ENCODE data around the gene PDCD4. TPM values are rescaled to one million over a fixed set of nuclear protein-coding genes. Genes with fewer than 3 reads are reported as not detected.
A peak's percentile ranks its signal among the peaks of the same experiment; 100 is the strongest.
"Not testable (repeated sequence)": the region's sequence is repeated elsewhere in the genome, so short reads cannot be mapped to it uniquely, and the experiment has no call there.

Gene PDCD4
- total RNA-seq, 1 donor from 2014 or later, result 90.3 TPM

DNA sequence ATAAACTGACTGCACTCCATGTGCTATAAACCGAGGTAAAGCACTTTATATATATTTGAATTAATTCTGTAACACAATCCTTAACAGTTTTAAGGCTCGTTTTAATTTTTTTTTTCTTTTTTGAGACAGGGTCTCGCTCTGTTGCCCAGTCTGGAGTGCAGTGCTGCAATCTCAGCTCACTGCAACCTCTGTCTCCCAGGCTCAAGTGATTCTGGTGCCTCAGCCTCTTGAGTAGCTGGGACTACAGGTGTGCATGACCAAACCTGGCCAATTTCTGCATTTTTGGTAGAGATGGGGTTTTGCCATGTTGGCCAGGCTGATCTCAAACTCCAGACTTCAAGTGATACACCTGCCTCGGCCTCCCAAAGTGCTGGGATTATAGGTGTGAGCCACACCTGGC, 43.9 kb downstream of the PDCD4 start:
- not testable (repeated sequence) for H3K9ac ChIP-seq (ENCODE audit: low read depth in 1 of 3, low read length in 3 of 3); H3K27me3 ChIP-seq (ENCODE audit: control insufficient read depth in 3 of 3, insufficient read depth in 3 of 3, low read length in 3 of 3); H3K36me3 ChIP-seq (ENCODE audit: control insufficient read depth in 3 of 3, insufficient read depth in 3 of 3, low read length in 3 of 3); H3K9me3 ChIP-seq (ENCODE audit: control insufficient read depth in 3 of 3, low read length in 3 of 3); H3K27ac ChIP-seq (ENCODE audit: low read depth, low read length); H3K4me3 ChIP-seq (ENCODE audit: low read length in 3 of 3)
- peaks cover 3 to 13% (median 10%) of the 10 kb centered on the region in 3 donors for H3K4me1 ChIP-seq (ENCODE audit: control insufficient read depth in 3 of 3, insufficient read depth in 3 of 3, low read length in 3 of 3)

DNA sequence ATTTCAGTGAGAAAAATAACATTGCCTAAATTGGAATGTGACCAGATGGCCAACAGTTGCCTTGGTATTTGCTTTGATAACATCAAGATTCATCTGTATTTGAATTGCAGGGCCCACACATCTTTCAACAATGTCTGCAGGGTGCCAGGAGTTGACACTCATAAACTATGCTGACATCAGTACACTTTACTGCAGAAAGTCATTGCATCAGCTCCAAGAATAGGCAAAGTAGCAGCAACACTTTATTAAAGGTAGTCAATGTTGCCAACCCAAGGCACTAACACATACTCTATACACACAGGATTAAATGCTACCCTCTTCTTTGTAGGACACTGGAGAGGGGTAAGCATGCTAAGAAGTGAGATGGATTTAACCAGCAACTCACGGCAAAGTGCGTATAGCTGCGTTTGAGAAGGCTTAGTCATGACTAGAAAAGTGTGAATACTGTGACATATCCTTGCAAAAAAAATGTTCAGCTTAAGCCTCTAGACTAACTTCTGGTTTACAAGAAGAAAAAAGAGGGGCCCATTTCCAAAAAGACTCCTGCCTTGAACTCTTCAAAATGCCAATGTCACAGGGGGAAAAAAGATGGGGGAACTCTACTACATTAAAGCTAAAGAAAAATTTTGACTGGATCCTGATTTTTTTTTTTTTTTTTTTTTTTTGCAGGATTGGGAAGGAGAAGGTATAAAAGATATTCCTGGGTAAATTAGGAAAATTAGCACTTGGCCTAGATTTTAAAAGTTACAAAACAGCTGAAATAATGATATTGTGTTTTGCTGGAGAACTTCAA, 45.0 kb downstream of the PDCD4 start:
- Histone ChIP-seq H3K36me3 (ENCODE audit: control insufficient read depth in 3 of 3, insufficient read depth in 3 of 3, low read length in 3 of 3) (no peaks in the 10 kb centered on the region), H3K27me3 (ENCODE audit: control insufficient read depth in 3 of 3, insufficient read depth in 3 of 3, low read length in 3 of 3) (no peaks in the 10 kb centered on the region), H3K9me3 (ENCODE audit: control insufficient read depth in 3 of 3, low read length in 3 of 3) (no peaks in the 10 kb centered on the region), H3K4me3 (ENCODE audit: low read length in 3 of 3) (no peak overlapping the region), H3K9ac (ENCODE audit: low read depth in 1 of 3, low read length in 3 of 3) (no peak overlapping the region), H3K4me1 (ENCODE audit: control insufficient read depth in 3 of 3, insufficient read depth in 3 of 3, low read length in 3 of 3) (peaks cover 10 to 17% (median 16%) of the 10 kb centered on the region in 3 donors), H3K27ac (ENCODE audit: low read depth, low read length) (no peak overlapping the region)

DNA sequence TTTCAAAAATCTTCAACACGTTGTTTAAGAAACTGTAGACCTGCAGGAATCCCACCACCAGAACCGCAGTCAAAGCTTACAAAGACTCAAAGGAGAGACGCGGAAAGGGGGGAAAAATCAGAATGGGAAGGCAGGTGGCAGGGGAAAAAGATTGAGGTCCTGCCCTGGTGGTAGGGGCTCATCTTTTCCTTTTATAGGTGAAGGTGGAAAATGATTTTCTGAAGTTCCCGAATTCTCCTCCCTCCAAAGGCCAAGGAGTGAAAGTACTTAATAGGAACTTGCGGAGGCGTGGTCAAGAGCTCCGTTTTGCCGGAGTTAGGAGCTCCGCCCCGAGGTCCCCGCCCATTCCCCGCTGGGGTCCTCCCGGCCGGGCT, 46.5 kb downstream of the PDCD4 start:
- peaks cover 10 to 17% (median 16%) of the 10 kb centered on the region in 3 donors for H3K4me1 ChIP-seq (ENCODE audit: control insufficient read depth in 3 of 3, insufficient read depth in 3 of 3, low read length in 3 of 3)
- no peaks in the 10 kb centered on the region for H3K27me3 ChIP-seq (ENCODE audit: control insufficient read depth in 3 of 3, insufficient read depth in 3 of 3, low read length in 3 of 3)
- peak overlapping the region; percentile 92 to 100 (median 96) for H3K4me3 ChIP-seq (ENCODE audit: low read length in 3 of 3)
- no peaks in the 10 kb centered on the region for H3K36me3 ChIP-seq (ENCODE audit: control insufficient read depth in 3 of 3, insufficient read depth in 3 of 3, low read length in 3 of 3)
- no peaks in the 10 kb centered on the region for H3K9me3 ChIP-seq (ENCODE audit: control insufficient read depth in 3 of 3, low read length in 3 of 3)
- peak overlapping the region; percentile 99 for H3K27ac ChIP-seq (ENCODE audit: low read depth, low read length)
- peak overlapping the region; percentile 91 to 96 (median 94) for H3K9ac ChIP-seq (ENCODE audit: low read depth in 1 of 3, low read length in 3 of 3)

DNA sequence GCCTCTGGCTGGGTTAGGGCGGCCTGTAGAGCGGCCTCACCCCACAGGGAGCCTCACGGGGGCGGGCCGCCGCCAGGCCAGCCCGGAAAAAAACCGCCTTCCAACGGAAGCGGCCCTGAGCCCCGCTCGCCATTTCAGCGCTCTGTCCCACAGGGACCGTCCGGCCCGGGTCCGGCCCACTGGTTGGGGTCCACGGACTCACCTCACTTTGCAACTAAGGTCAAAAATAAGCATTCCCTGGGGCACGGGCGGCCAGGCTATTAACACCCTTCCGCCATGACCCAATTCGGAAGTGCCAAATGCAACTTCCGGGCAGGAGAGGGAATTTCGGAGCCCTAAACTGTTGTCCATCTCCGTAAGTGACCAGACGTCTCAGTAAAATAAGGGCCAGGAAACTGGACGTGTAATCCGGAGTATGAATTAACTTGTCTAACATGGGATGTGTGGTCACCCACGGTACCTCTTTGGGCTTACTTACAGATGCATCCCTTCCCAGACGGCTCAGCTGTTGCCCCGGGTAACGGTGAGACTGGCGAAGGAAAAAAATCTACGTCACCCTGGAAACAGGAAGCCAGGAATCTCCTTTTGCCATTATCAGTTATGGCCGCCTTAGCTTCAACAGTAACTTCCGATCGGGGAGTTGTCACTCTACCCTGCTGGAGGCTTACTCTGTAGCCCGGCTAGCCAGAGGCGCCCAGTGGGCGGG, 47.1 kb downstream of the PDCD4 start, which contains the start of gene BBIP1:
Gene BBIP1 (minus strand): TSS at position 538 of the 706 bp plus-strand sequence. CDS start 1,023 bp downstream, outside the sequence.
- H3K4me3 ChIP-seq (ENCODE audit: low read length in 3 of 3), result peak within 1 kb of the TSS; percentile 92 to 100 (median 96)
- H3K4me1 ChIP-seq (ENCODE audit: control insufficient read depth in 3 of 3, insufficient read depth in 3 of 3, low read length in 3 of 3), result peaks cover 10 to 17% (median 16%) of the 10 kb centered on the region in 3 donors
- peak within 1 kb of the TSS; percentile 91 to 96 (median 94) for H3K9ac ChIP-seq (ENCODE audit: low read depth in 1 of 3, low read length in 3 of 3)
- H3K27ac ChIP-seq (ENCODE audit: low read depth, low read length), result peak within 1 kb of the TSS; percentile 99
- no peaks in the 10 kb centered on the region for H3K36me3 ChIP-seq (ENCODE audit: control insufficient read depth in 3 of 3, insufficient read depth in 3 of 3, low read length in 3 of 3)
- H3K9me3 ChIP-seq (ENCODE audit: control insufficient read depth in 3 of 3, low read length in 3 of 3), result no peaks in the 10 kb centered on the region
- H3K27me3 ChIP-seq (ENCODE audit: control insufficient read depth in 3 of 3, insufficient read depth in 3 of 3, low read length in 3 of 3), result no peaks in the 10 kb centered on the region

DNA sequence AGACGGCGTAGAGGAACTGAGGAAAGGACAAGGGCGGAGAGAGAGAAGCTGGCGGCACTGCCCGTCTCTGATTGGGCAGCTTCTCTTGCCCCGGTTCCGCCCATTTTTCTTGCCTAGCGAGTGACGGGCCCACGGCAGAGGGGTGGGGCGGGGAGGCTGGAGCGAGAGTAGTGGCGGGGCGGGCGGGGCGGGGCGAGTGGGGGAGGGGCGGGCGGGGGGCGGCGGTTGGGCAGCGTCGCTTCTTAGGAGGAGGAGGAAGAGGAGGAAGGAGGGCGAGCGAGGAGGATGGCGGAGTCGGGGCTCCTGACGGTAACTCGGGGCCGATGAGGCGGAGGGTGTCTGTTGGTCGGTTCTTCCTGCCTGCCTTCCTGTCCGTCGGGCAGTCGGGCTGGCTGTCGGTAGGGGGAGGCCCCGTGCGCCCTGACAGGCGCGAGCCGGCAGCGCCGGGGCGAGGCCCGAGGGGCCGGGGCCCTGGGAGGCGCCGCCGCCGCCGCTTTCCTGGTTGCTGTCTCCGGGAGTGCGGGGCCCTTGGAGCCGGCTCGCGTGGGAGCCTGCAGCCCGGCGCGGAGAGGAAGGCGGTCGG, 47.7 kb downstream of the PDCD4 start, which contains the start of gene SHOC2:
Gene SHOC2 (plus strand): TSS at position 256 of the 583 bp plus-strand sequence. CDS start 44,755 bp downstream, outside the sequence.
- peak within 1 kb of the TSS; percentile 91 to 96 (median 94) for H3K9ac ChIP-seq (ENCODE audit: low read depth in 1 of 3, low read length in 3 of 3)
- peak within 1 kb of the TSS; percentile 92 to 100 (median 96) for H3K4me3 ChIP-seq (ENCODE audit: low read length in 3 of 3)
- H3K27ac ChIP-seq (ENCODE audit: low read depth, low read length), result peak within 1 kb of the TSS; percentile 99
- H3K27me3 ChIP-seq (ENCODE audit: control insufficient read depth in 3 of 3, insufficient read depth in 3 of 3, low read length in 3 of 3), result no peaks in the 10 kb centered on the region
- no peaks in the 10 kb centered on the region for H3K9me3 ChIP-seq (ENCODE audit: control insufficient read depth in 3 of 3, low read length in 3 of 3)
- no peaks in the 10 kb centered on the region for H3K36me3 ChIP-seq (ENCODE audit: control insufficient read depth in 3 of 3, insufficient read depth in 3 of 3, low read length in 3 of 3)
- peaks cover 10 to 19% (median 17%) of the 10 kb centered on the region in 3 donors for H3K4me1 ChIP-seq (ENCODE audit: control insufficient read depth in 3 of 3, insufficient read depth in 3 of 3, low read length in 3 of 3)

DNA sequence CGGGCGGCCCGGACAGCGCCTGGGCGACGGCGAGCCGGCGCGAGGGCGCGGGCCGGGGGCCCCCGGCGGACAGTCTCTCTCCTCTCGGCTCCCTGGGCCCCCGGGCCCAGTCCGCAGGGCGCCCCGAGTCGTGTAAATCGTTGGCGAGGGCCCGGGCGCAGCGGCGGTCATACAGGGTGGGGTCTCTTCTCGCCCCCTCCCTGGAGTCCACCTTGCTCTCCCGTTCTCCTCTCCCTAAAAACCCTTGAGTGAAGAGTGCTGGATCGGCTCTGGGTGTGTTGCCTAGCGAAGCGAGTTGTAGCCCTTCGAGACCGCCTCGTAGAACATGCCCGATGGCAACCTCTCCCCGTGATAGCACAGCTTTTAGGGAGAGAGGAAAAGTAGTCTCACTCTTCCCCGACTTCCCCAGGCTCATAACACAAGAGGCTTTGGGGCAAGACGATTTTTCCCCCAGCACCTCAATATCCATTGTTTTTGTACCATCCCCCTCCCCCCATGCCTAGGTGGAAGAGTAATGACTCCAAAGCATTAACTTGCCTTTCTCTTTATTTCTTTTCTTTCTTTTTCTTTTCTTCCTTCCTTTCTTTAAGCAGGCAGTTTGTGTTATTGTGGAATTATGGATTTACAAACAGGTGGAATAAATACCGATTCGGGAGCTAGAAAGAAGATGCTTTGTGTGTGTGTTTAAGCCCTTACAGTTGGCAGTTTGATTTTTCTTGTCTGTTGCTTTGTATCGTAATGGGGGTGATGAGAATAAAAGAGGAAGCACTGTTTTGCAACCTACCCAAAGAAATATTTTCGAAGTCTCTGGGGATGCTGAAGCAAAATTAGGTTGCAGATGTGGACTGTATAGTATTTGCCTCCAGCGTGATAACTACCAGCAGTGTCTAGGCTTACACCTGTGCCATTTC, 48.5 kb downstream of the PDCD4 start:
- H3K4me3 ChIP-seq (ENCODE audit: low read length in 3 of 3), result peak overlapping the region; percentile 73 to 84 (median 83)
- H3K4me1 ChIP-seq (ENCODE audit: control insufficient read depth in 3 of 3, insufficient read depth in 3 of 3, low read length in 3 of 3), result peaks cover 10 to 19% (median 17%) of the 10 kb centered on the region in 3 donors
- H3K9me3 ChIP-seq (ENCODE audit: control insufficient read depth in 3 of 3, low read length in 3 of 3), result no peaks in the 10 kb centered on the region
- no peaks in the 10 kb centered on the region for H3K36me3 ChIP-seq (ENCODE audit: control insufficient read depth in 3 of 3, insufficient read depth in 3 of 3, low read length in 3 of 3)
- H3K27me3 ChIP-seq (ENCODE audit: control insufficient read depth in 3 of 3, insufficient read depth in 3 of 3, low read length in 3 of 3), result no peaks in the 10 kb centered on the region
- H3K27ac ChIP-seq (ENCODE audit: low read depth, low read length), result peak overlapping the region; percentile 99
- H3K9ac ChIP-seq (ENCODE audit: low read depth in 1 of 3, low read length in 3 of 3), result peak overlapping the region; percentile 81 to 91 (median 83)

DNA sequence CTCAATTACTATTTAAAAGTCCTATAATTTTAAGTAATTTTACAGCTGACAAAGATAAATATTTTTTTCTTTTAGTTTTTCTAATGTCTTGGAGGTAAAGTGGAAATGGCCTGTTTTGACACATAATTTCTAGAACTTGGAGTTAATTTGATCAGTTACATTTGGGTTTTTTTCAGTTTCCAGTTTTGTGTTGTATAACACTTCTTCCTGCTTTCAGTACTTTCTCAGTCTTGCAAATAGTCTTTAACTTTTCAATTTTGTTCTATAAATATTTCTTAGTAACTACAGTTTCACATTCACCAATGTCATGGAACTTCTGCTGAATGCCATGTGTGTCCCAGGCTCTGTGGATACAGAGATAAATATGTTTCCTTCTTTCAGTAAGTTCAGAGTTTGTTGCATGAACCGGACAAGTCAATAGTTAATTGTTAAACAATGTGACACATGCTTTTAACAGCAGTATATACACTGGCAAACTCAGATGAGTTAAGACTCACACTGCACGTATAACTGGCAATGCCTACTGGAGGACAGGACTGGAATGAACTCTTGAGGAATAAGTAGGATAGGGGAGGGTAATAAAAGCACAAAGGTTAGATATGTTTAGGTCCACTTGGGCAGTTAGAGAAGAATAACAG, 52.2 kb downstream of the PDCD4 start:
- Histone ChIP-seq H3K27me3 (ENCODE audit: control insufficient read depth in 3 of 3, insufficient read depth in 3 of 3, low read length in 3 of 3) (no peaks in the 10 kb centered on the region), H3K27ac (ENCODE audit: low read depth, low read length) (no peak overlapping the region), H3K9me3 (ENCODE audit: control insufficient read depth in 3 of 3, low read length in 3 of 3) (no peaks in the 10 kb centered on the region), H3K4me1 (ENCODE audit: control insufficient read depth in 3 of 3, insufficient read depth in 3 of 3, low read length in 3 of 3) (peaks cover 7 to 9% (median 8%) of the 10 kb centered on the region in 3 donors), H3K36me3 (ENCODE audit: control insufficient read depth in 3 of 3, insufficient read depth in 3 of 3, low read length in 3 of 3) (no peaks in the 10 kb centered on the region), H3K9ac (ENCODE audit: low read depth in 1 of 3, low read length in 3 of 3) (peak overlapping the region in 1 of 3 donors; percentile 40), H3K4me3 (ENCODE audit: low read length in 3 of 3) (no peak overlapping the region)

DNA sequence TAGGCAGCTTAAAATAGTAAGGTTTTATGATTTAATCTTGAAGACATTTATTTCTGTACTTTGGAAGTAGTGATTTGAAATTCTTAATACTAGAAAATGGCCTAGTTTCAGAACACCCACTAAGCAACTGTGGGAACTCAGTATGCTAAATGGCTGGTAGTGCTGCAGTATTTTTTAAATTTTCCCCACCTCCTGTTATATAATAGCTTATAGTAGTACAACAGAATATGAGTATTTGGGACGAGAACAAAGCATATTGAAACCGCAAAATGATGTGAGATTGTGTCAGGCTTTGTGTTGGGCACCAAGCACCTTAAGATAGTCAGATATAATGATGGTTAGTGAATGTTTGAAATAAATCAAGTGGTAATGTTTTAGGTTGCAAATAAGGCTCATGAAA, 55.7 kb downstream of the PDCD4 start:
- Histone ChIP-seq H3K27ac (ENCODE audit: low read depth, low read length) (no peak overlapping the region), H3K36me3 (ENCODE audit: control insufficient read depth in 3 of 3, insufficient read depth in 3 of 3, low read length in 3 of 3) (no peaks in the 10 kb centered on the region), H3K27me3 (ENCODE audit: control insufficient read depth in 3 of 3, insufficient read depth in 3 of 3, low read length in 3 of 3) (no peaks in the 10 kb centered on the region), H3K4me3 (ENCODE audit: low read length in 3 of 3) (no peak overlapping the region), H3K9ac (ENCODE audit: low read depth in 1 of 3, low read length in 3 of 3) (no peak overlapping the region), H3K9me3 (ENCODE audit: control insufficient read depth in 3 of 3, low read length in 3 of 3) (no peaks in the 10 kb centered on the region), H3K4me1 (ENCODE audit: control insufficient read depth in 3 of 3, insufficient read depth in 3 of 3, low read length in 3 of 3) (peaks cover 0 to 6% (median 3%) of the 10 kb centered on the region in 3 donors)

All from skeletal muscle tissue (tissue), 4 donors.